DMS114 treated with DMSO at 0.1 percent for 48 hours (cell line): ENCODE data around the gene AXIN2.
"Not testable (repeated sequence)": the region's sequence is repeated elsewhere in the genome, so short reads cannot be mapped to it uniquely, and the experiment has no call there.

ENCODE experiments used
- DNase-seq: peaks from one replicate; lab custom pipeline; 2025; ENCODE audit not compliant: unreplicated experiment; lab: John Stamatoyannopoulos, UW

AXIN2 gene

GRCh38 chr17:65485388-65486299, 75.8 kb downstream of the AXIN2 start:
- no peak for DNase-seq

GRCh38 chr17:65484405-65484804, 77.0 kb downstream of the AXIN2 start:
- not testable (repeated sequence) for DNase-seq

- no peak for DNase-seq
Measured at GRCh38 chr17:65483438-65483837, 78.0 kb downstream of the AXIN2 start.

DNA sequence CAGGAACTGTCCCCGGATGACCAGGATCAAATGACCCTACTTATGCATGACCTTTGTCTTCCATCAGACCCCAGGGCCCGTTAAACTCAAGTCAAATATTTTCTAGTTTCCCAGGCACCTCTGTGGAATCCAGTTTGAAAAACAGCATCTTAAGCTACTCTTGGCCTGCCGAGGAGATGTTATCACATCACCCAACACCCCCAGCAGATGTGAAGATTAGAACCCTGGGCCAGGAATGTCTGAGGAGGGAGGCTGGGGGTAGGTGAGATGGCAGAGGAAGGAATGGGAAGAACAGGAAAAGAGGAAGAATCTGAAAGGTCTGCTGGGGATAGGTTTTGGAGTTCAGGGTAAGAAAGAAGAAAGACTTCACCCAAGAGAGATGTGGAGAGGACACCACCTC, 79.2 kb downstream of the AXIN2 start:
- no peak for DNase-seq

- no peak for DNase-seq
Measured at GRCh38 chr17:65479282-65479681, 82.2 kb downstream of the AXIN2 start.
